Right cardiac atrium (tissue), 5 donors: ENCODE data around the gene QARS1. TPM values are rescaled to one million over a fixed set of nuclear protein-coding genes. Genes with fewer than 3 reads are reported as not detected.

ENCODE experiments used
- microRNA-seq, 2 donors: library from miRNA; unstranded; fragments of <30 nt; microRNA quantifications; one replicate each; pipeline ENCODE4 v1.2.0, GENCODE V29; 2020 to 2021
- polyA plus RNA-seq: library from polyadenylated mRNA; stranded (reverse); fragments of 200-250 nt; gene quantifications from one replicate; pipeline ENCODE4 v1.2.3, GENCODE V29; 2013
- total RNA-seq, 4 donors: library from RNA; stranded (reverse); fragmentation: NEBNext Ultra II Directional; extraction: Animal tissue kit (Norgen Biotek cat#: 25700); gene quantifications; one replicate each; pipeline ENCODE4 v1.2.1, GENCODE V29; 2021
- donor health status: healthy with polysubstance abuse.
- donor health status: DM: no; HTN: yes; CAD: no.
- donor health status: DM: no; HTN: no; CAD: no.
- donor health status: DM: no; HTN: yes; CAD: no; lungs with severe emphysema.
- donor health status: DM: yes; HTN: yes; CAD: no.

QARS1 gene
- total and polyA plus RNA-seq, 5 donors = 132 to 188 (median 157) TPM

Small RNA genes within 50 kb of the gene (microRNA-seq; reads per million reads assigned to microRNA genes)
- gene MIR6890 = 0 reads per million in 2 donors

Other genes starting within 250 kb of the QARS1 start
- gene SLC25A20, start 205.9 kb downstream of the QARS1 start, total RNA-seq = 10 to 100 TPM; 43.6 to 48.2 (median 45.1) TPM
- gene SLC25A20, start 205.9 kb downstream of the QARS1 start, polyA plus RNA-seq = 57.7 TPM
- 100 to 1,000 TPM in 2 of 4 donors, 10 to 100 TPM in 2; 95.5 to 122 (median 103) TPM for gene ARIH2, start 185.9 kb downstream of the QARS1 start, total RNA-seq
- gene ARIH2, start 185.9 kb downstream of the QARS1 start, polyA plus RNA-seq = 62.2 TPM
- 10 to 100 TPM; 39.1 to 42.8 (median 39.5) TPM for gene P4HTM, start 114.5 kb downstream of the QARS1 start, total RNA-seq
- gene P4HTM, start 114.5 kb downstream of the QARS1 start, polyA plus RNA-seq = 24.9 TPM
- gene WDR6, start 97.4 kb downstream of the QARS1 start, total RNA-seq = 100 to 1,000 TPM in 1 of 4 donors, 10 to 100 TPM in 3; 77.3 to 109 (median 90.1) TPM
- 65.3 TPM for gene WDR6, start 97.4 kb downstream of the QARS1 start, polyA plus RNA-seq
- gene DALRD3, start 86.2 kb downstream of the QARS1 start, total RNA-seq = 10 to 100 TPM in 2 of 4 donors, 1 to 10 TPM in 2; 7.5 to 10.4 (median 10.0) TPM
- gene DALRD3, start 86.2 kb downstream of the QARS1 start, polyA plus RNA-seq = 8.3 TPM
- 100 to 1,000 TPM; 164 to 188 (median 173) TPM for gene NDUFAF3, start 82.6 kb downstream of the QARS1 start, total RNA-seq
- 220 TPM for gene NDUFAF3, start 82.6 kb downstream of the QARS1 start, polyA plus RNA-seq
- 10 to 100 TPM; 50.5 to 62.6 (median 60.5) TPM for gene IMPDH2, start 75.4 kb downstream of the QARS1 start, total RNA-seq
- 34.7 TPM for gene IMPDH2, start 75.4 kb downstream of the QARS1 start, polyA plus RNA-seq
- 10 to 100 TPM; 59.2 to 74.7 (median 65.9) TPM for gene QRICH1, start 10.7 kb downstream of the QARS1 start, total RNA-seq
- gene QRICH1, start 10.7 kb downstream of the QARS1 start, polyA plus RNA-seq = 23.3 TPM
- gene USP19, start 16.1 kb upstream of the QARS1 start, total RNA-seq = 10 to 100 TPM; 38.4 to 62.8 (median 56.1) TPM
- gene USP19, start 16.1 kb upstream of the QARS1 start, polyA plus RNA-seq = 25.5 TPM
- 100 to 1,000 TPM; 725 to 914 (median 824) TPM for gene LAMB2, start 28.3 kb upstream of the QARS1 start, total RNA-seq
- 803 TPM for gene LAMB2, start 28.3 kb upstream of the QARS1 start, polyA plus RNA-seq
- gene CCDC71, start 61.6 kb upstream of the QARS1 start, total RNA-seq = 10 to 100 TPM; 13.3 to 15.4 (median 14.4) TPM
- gene CCDC71, start 61.6 kb upstream of the QARS1 start, polyA plus RNA-seq = 12.0 TPM
- 10 to 100 TPM; 54.7 to 74.6 (median 60.3) TPM for gene KLHDC8B, start 66.8 kb upstream of the QARS1 start, total RNA-seq
- gene KLHDC8B, start 66.8 kb upstream of the QARS1 start, polyA plus RNA-seq = 52.8 TPM
- gene C3orf62, start 172.5 kb upstream of the QARS1 start, total RNA-seq = 1 to 10 TPM; 3.2 to 3.8 (median 3.4) TPM
- 3.9 TPM for gene C3orf62, start 172.5 kb upstream of the QARS1 start, polyA plus RNA-seq
- 10 to 100 TPM; 36.6 to 46.0 (median 40.4) TPM for gene USP4, start 235.3 kb upstream of the QARS1 start, total RNA-seq
- 19.5 TPM for gene USP4, start 235.3 kb upstream of the QARS1 start, polyA plus RNA-seq